PC-3 (cell line): ENCODE data around the gene FMNL2. TPM values are rescaled to one million over a fixed set of nuclear protein-coding genes. Genes with fewer than 3 reads are reported as not detected.

ENCODE experiments used
- ATAC-seq: fragments of 200-7000 bp; cut with Tn5 transposase; 2 replicates; pipeline ENCODE4 v1.9.1; 2020; ENCODE audit warnings: mild to moderate bottlenecking, moderate library complexity
- BruUV-seq: library from RNA; stranded (reverse); fragments of 400-500 nt; replicated peaks from 2 replicates; lab custom pipeline; 2021; lab: Mats Ljungman, UMichigan
- CTCF ChIA-PET: fragments of 300-600 bp; sonication (Branson Sonifier 250); formaldehyde crosslinking; loops from one replicate; lab custom pipeline; 2022; ENCODE audit warnings: antibody characterized with exemption; lab: Charles Lee
- POLR2A ChIA-PET: fragments of 300-600 bp; sonication (Branson Sonifier 250); formaldehyde crosslinking; loops from one replicate; lab custom pipeline; 2022; ENCODE audit warnings: antibody characterized with exemption; ENCODE audit not compliant: unreplicated experiment; lab: Charles Lee
- DNase-seq: peaks from one replicate; pipeline ENCODE4 v3.0.0-alpha.2; 2015
- H2AFZ ChIP-seq: fragments of 300-600 bp; sonication (generic); 2 replicates; pipeline ENCODE4 v1.6.0; 2016; ENCODE audit warnings: antibody characterized with exemption, low read length
- H3F3A ChIP-seq: fragments of 300-600 bp; sonication (generic); one replicate; pipeline ENCODE4 v1.6.0; 2017; ENCODE audit warnings: antibody characterized with exemption, low read length, control low read depth, mild to moderate bottlenecking; ENCODE audit not compliant: unreplicated experiment
- H3K27ac ChIP-seq: fragments of 300-600 bp; sonication (generic); 2 replicates; pipeline ENCODE4 v1.5.1; 2016; ENCODE audit warnings: mild to moderate bottlenecking, low read length
- H3K27me3 ChIP-seq: fragments of 300-600 bp; sonication (generic); 2 replicates; pipeline ENCODE4 v1.6.1; 2016; ENCODE audit warnings: low read length, mixed read lengths
- H3K36me3 ChIP-seq: fragments of 300-600 bp; sonication (generic); 2 replicates; pipeline ENCODE4 v1.6.1; 2016; ENCODE audit warnings: low read depth, mixed run types, low read length, mixed read lengths
- H3K4me1 ChIP-seq: fragments of 300-600 bp; sonication (generic); 2 replicates; pipeline ENCODE4 v1.5.1; 2016; ENCODE audit warnings: low read length; ENCODE audit not compliant: insufficient read depth
- H3K4me2 ChIP-seq: fragments of 300-600 bp; sonication (generic); 2 replicates; pipeline ENCODE4 v1.6.0; 2016; ENCODE audit warnings: low read length
- H3K4me3 ChIP-seq: fragments of 300-600 bp; sonication (generic); 2 replicates; pipeline ENCODE4 v1.5.1; 2016; ENCODE audit warnings: mild to moderate bottlenecking, low read length, mixed read lengths
- H3K79me2 ChIP-seq: fragments of 300-600 bp; sonication (generic); 2 replicates; pipeline ENCODE4 v1.6.1; 2017; ENCODE audit warnings: low read length, mixed read lengths
- H3K9ac ChIP-seq: fragments of 300-600 bp; sonication (generic); 2 replicates; pipeline ENCODE4 v1.6.0; 2016; ENCODE audit warnings: mild to moderate bottlenecking, low read length
- H3K9me2 ChIP-seq: fragments of 300-600 bp; sonication (generic); replicated peaks from 2 replicates; pipeline ENCODE4 v1.6.1; 2016; ENCODE audit warnings: mixed run types, low read length, mixed read lengths
- H3K9me3 ChIP-seq: fragments of 300-600 bp; sonication (generic); 2 replicates; pipeline ENCODE4 v1.6.1; 2016; ENCODE audit warnings: low read length, mixed read lengths
- H4K20me1 ChIP-seq: fragments of 300-600 bp; sonication (generic); 2 replicates; pipeline ENCODE4 v1.6.1; 2016; ENCODE audit warnings: low read length, mixed read lengths
- EZH2 ChIP-seq: fragments of 300-600 bp; sonication (generic); IDR thresholded peaks from one replicate; pipeline ENCODE4 v1.6.1; 2017; ENCODE audit warnings: antibody characterized with exemption, mild to moderate bottlenecking, low read length; ENCODE audit not compliant: unreplicated experiment
- EZH2phosphoT487 ChIP-seq: fragments of 300-600 bp; sonication (generic); IDR thresholded peaks from 2 replicates; pipeline ENCODE4 v1.6.1; 2018; ENCODE audit warnings: mild to moderate bottlenecking, antibody characterized with exemption, low read length, borderline replicate concordance
- intact Hi-C: fragments of 100-400 bp; cut with micrococcal nuclease; formaldehyde crosslinking; loops from 2 replicates; pipeline ENCODE4 v1.9.0; 2023
- total RNA-seq: library from RNA; depleted of rRNA; stranded (reverse); fragments of >200 nt; gene quantifications from 2 replicates; pipeline ENCODE4 v1.2.3, GENCODE V29; 2014
- TF ChIP-seq, protein P1 (sequence below): fragments of 300-600 bp; sonication (generic); conservative IDR thresholded peaks from 2 replicates; pipeline ENCODE4 v1.5.1; 2017; ENCODE audit warnings: antibody characterized with exemption, low read depth, mild to moderate bottlenecking, low read length

The FMNL2 gene
- total RNA-seq, 1 experiment from 2014 or later = 15.8 TPM

DNA sequence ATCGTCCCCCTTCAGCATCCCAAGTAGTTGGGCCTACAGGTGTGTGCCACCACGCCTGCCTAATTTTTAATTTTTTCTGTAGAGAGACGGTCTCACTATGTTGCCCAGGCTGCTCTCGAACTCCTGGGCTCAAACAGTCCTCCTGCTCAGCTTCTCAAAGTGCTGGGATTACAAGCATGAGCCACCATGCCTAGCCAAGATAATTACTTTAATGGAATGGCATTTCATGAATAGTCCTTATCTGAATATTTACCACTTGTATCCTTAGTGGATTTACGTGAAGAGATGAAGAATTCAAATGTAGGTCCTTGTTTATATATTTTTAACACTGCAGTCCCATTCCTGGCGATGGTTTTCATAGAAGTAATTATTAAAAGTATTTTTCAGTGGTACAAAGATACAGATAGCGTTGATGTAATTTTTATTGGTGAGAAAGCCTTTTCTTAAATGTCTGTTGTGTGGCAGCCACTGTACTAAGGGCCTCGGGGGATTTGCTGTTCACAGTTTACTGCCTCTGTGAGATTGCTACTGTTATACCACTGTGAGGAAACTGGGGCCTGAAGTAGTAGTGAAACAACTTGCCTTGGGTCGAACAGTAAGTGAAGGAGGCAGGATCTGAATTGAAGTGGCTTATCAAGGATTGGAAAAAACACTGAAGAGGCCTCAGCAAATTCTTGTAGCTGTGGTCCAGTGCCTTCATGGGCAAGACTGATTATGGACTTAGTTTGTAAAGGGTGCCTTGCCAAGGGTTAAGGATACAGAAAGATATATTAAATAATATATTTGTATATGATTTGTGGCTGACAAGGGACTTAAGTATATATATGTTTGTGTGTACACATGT is 231.1 kb downstream of the FMNL2 start:
- ChIA-PET POLR2A (no interaction called here), CTCF (no interaction called here)
- Histone ChIP-seq H3K36me3 (0 out of 2 replicates have a peak, but pooled peaks cover 3% of the 10 kb centered on the region), H3K9ac (no peak overlapping the region), H2AFZ (no peak overlapping the region), H3K27ac (no peak overlapping the region), H3K79me2 (no peaks in the 10 kb centered on the region), H3K4me2 (no peak overlapping the region), H3K9me3 (no peaks in the 10 kb centered on the region), H3K27me3 (no peaks in the 10 kb centered on the region), H3K4me3 (no peak overlapping the region), H3K9me2 (no peaks in the 10 kb centered on the region), H3F3A (no peaks in the 10 kb centered on the region), H3K4me1 (peaks cover 32% of the 10 kb centered on the region), H4K20me1 (no peaks in the 10 kb centered on the region)
- intact Hi-C loops = no loop called here
- DNase-seq (no peak), ATAC-seq (no peak; the same call in 1 of the 2 replicates)
- TF ChIP-seq EZH2 (no peak), EZH2phosphoT487 (no peak)
- TF ChIP-seq, protein P1, sequence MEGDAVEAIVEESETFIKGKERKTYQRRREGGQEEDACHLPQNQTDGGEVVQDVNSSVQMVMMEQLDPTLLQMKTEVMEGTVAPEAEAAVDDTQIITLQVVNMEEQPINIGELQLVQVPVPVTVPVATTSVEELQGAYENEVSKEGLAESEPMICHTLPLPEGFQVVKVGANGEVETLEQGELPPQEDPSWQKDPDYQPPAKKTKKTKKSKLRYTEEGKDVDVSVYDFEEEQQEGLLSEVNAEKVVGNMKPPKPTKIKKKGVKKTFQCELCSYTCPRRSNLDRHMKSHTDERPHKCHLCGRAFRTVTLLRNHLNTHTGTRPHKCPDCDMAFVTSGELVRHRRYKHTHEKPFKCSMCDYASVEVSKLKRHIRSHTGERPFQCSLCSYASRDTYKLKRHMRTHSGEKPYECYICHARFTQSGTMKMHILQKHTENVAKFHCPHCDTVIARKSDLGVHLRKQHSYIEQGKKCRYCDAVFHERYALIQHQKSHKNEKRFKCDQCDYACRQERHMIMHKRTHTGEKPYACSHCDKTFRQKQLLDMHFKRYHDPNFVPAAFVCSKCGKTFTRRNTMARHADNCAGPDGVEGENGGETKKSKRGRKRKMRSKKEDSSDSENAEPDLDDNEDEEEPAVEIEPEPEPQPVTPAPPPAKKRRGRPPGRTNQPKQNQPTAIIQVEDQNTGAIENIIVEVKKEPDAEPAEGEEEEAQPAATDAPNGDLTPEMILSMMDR = no peak
- BruUV-seq = no TSS peak

DNA sequence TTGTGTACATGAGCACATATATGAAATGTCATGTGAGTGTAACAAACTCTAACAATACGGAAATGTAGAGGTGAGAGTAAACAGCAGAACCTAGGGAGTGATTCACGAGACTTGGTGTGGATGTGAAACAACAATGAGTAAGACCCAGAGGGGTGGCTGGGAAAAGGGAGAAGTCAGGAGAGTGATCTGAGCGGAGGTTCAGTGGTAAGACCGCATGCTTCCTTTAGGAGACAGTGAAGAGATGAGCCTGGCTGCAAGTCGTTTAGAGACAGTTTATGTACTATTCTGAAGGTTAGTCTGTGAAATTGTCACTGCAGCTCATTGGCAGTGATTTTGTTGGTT is 231.7 kb downstream of the FMNL2 start:
- no peak for TF ChIP-seq EZH2
- TF ChIP-seq, protein P1 = no peak
- no peak for TF ChIP-seq EZH2phosphoT487
- Histone ChIP-seq H3K36me3 (0 out of 2 replicates have a peak, but pooled peaks cover 3% of the 10 kb centered on the region), H3K4me1 (peaks cover 36% of the 10 kb centered on the region), H4K20me1 (no peaks in the 10 kb centered on the region), H3K9ac (no peak overlapping the region), H2AFZ (no peak overlapping the region), H3K79me2 (no peaks in the 10 kb centered on the region), H3K4me2 (no peak overlapping the region), H3K27me3 (no peaks in the 10 kb centered on the region), H3K9me2 (no peaks in the 10 kb centered on the region), H3F3A (no peaks in the 10 kb centered on the region), H3K27ac (peak overlapping the region; percentile 36; the same call in 1 of the 2 replicates), H3K4me3 (no peak overlapping the region), H3K9me3 (no peaks in the 10 kb centered on the region)
- intact Hi-C loops = no loop called here
- DNase-seq (peak; percentile 64), ATAC-seq (peak; percentile 78)
- POLR2A ChIA-PET = no interaction called here
- CTCF ChIA-PET = no interaction called here
- BruUV-seq = no TSS peak

DNA sequence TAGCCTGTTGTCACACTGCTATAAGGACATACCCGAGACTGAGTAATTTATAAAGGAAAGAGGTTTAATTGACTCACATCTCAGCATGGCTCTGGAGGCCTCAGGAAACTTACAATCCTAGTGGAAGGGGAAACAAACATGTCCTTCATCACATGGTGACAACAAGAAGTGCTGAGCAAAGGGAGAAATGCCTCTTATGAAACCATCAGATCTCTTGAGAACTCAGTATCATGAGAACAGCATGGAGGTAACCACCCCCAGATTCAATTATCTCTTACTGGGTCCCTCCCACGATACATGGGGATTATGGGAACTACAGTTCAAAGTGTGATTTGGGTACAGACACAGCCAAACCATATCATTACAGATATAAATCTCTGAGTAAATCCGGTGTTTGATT is 233.6 kb downstream of the FMNL2 start:
- no peaks in the 10 kb centered on the region for H3K79me2 ChIP-seq
- no peaks in the 10 kb centered on the region for H4K20me1 ChIP-seq
- H3F3A ChIP-seq = no peaks in the 10 kb centered on the region
- no peak overlapping the region for H3K9ac ChIP-seq
- CTCF ChIA-PET = interaction anchor here (0.6 kb wide), 1 partner anchor 34 kb away, joined by 3 read pairs; no protein-coding TSS in a partner anchor
- no peak overlapping the region for H3K4me2 ChIP-seq
- TF ChIP-seq EZH2phosphoT487 (no peak), EZH2 (no peak)
- TF ChIP-seq, protein P1 = no peak
- intact Hi-C loops = no loop called here
- no peak overlapping the region for H2AFZ ChIP-seq
- DNase-seq (no peak), ATAC-seq (no peak)
- H3K9me3 ChIP-seq = no peaks in the 10 kb centered on the region
- no peaks in the 10 kb centered on the region for H3K9me2 ChIP-seq
- no peaks in the 10 kb centered on the region for H3K36me3 ChIP-seq
- no TSS peak for BruUV-seq
- peaks cover 41% of the 10 kb centered on the region for H3K4me1 ChIP-seq
- POLR2A ChIA-PET = no interaction called here
- no peak overlapping the region for H3K27ac ChIP-seq
- no peaks in the 10 kb centered on the region for H3K27me3 ChIP-seq
- no peak overlapping the region for H3K4me3 ChIP-seq
